ENCODE measurements around the gene PDSS2.

Gene PDSS2

DNA sequence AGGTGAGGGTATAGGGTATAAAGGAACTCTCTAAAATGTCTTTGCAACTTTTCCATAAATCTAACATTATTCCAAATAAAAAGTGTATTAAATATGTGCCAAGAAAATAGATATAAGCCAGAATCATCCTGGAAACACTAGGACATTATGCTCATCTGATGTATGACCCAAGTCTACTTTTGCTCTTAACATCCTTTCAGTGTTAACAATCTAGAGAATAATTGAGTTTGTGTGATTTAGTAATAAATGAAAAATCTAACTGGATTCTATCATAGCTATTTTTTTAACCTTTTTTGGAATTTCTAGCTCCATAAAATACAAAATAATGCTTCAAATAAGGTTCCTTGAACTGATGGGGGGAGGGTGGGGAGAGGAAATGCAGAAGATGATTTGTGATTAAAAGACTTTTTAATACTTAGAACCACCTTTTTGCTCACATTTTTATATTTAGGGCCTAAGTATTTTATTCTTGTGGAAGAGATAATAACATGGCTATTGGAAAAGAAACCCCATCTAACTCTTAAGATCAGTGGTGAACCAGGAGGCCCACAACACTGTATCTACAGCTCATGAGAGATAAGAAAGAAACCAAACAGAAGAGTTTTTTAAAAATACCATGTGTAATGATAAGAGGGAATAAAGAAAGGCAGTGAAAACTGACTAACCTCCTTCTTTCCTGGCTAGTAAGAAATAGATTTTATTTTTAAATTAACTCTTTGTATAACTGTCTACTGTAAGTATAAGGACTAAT lies 68.5 kb downstream of the PDSS2 start:
- Histone ChIP-seq H3K9ac (ENCODE audit: low read length) (no peak overlapping the region), H3K27me3 (ENCODE audit: insufficient read depth, low read length) (no peaks in the 10 kb centered on the region), H3K4me1 (ENCODE audit: insufficient read depth, low read length, severe bottlenecking) (no peaks in the 10 kb centered on the region), H3F3A (ENCODE audit: insufficient read depth, low read length) (no peaks in the 10 kb centered on the region), H3K4me2 (ENCODE audit: low read length) (no peak overlapping the region), H3K79me2 (ENCODE audit: insufficient read depth, low read length) (no peaks in the 10 kb centered on the region), H2AFZ (ENCODE audit: low read length) (no peak overlapping the region), H3K27ac (ENCODE audit: low read depth, low read length, poor library complexity, severe bottlenecking) (no peak overlapping the region), H3K9me3 (ENCODE audit: low read length) (peaks cover 19% of the 10 kb centered on the region), H3K9me2 (ENCODE audit: low read depth, low read length) (no peaks in the 10 kb centered on the region), H3K4me3 (ENCODE audit: low read depth, low read length, poor library complexity, severe bottlenecking) (no peak overlapping the region), H3K36me3 (ENCODE audit: insufficient read depth, low read length) (peaks cover 16% of the 10 kb centered on the region; the same call in 1 of the 2 replicates), H4K20me1 (ENCODE audit: insufficient read depth, low read length) (no peaks in the 10 kb centered on the region)
- TF ChIP-seq, protein P1, sequence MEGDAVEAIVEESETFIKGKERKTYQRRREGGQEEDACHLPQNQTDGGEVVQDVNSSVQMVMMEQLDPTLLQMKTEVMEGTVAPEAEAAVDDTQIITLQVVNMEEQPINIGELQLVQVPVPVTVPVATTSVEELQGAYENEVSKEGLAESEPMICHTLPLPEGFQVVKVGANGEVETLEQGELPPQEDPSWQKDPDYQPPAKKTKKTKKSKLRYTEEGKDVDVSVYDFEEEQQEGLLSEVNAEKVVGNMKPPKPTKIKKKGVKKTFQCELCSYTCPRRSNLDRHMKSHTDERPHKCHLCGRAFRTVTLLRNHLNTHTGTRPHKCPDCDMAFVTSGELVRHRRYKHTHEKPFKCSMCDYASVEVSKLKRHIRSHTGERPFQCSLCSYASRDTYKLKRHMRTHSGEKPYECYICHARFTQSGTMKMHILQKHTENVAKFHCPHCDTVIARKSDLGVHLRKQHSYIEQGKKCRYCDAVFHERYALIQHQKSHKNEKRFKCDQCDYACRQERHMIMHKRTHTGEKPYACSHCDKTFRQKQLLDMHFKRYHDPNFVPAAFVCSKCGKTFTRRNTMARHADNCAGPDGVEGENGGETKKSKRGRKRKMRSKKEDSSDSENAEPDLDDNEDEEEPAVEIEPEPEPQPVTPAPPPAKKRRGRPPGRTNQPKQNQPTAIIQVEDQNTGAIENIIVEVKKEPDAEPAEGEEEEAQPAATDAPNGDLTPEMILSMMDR (IDR thresholded peaks at IDR 0.05; ENCODE audit: low read length): no peak
- TF ChIP-seq EZH2 (IDR thresholded peaks at IDR 0.05; ENCODE audit: borderline replicate concordance, low read length): no peak

DNA sequence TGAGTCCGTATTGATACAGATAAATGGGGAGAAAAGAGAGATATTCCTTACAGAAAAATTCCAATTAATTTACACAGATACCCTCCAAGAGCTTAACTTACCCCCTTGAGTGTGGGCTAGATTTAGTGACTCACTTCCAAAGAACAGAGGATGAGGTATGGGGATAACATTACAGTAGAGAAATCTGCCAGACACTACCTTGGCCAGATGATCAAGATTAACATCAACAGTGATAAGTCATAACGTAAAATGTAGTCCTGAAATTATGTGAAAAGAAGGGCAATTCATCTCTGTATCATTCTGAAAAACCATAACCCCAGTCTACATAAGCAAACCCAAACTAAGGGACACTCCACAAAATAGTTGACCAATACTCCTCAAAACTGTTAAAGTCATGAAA lies 69.3 kb downstream of the PDSS2 start:
- Histone ChIP-seq H4K20me1 (ENCODE audit: insufficient read depth, low read length) (no peaks in the 10 kb centered on the region), H3K36me3 (ENCODE audit: insufficient read depth, low read length) (peaks cover 16% of the 10 kb centered on the region; the same call in 1 of the 2 replicates), H3K27ac (ENCODE audit: low read depth, low read length, poor library complexity, severe bottlenecking) (no peak overlapping the region), H3K9me3 (ENCODE audit: low read length) (peaks cover 14% of the 10 kb centered on the region), H3K9me2 (ENCODE audit: low read depth, low read length) (no peaks in the 10 kb centered on the region), H3K9ac (ENCODE audit: low read length) (no peak overlapping the region), H3K27me3 (ENCODE audit: insufficient read depth, low read length) (no peaks in the 10 kb centered on the region), H3K4me1 (ENCODE audit: insufficient read depth, low read length, severe bottlenecking) (no peaks in the 10 kb centered on the region), H3K4me3 (ENCODE audit: low read depth, low read length, poor library complexity, severe bottlenecking) (no peak overlapping the region), H2AFZ (ENCODE audit: low read length) (no peak overlapping the region), H3F3A (ENCODE audit: insufficient read depth, low read length) (no peaks in the 10 kb centered on the region), H3K79me2 (ENCODE audit: insufficient read depth, low read length) (no peaks in the 10 kb centered on the region), H3K4me2 (ENCODE audit: low read length) (no peak overlapping the region)
- TF ChIP-seq, protein P1 (IDR thresholded peaks at IDR 0.05; ENCODE audit: low read length): no peak
- no peak for TF ChIP-seq EZH2 (IDR thresholded peaks at IDR 0.05; ENCODE audit: borderline replicate concordance, low read length)

DNA sequence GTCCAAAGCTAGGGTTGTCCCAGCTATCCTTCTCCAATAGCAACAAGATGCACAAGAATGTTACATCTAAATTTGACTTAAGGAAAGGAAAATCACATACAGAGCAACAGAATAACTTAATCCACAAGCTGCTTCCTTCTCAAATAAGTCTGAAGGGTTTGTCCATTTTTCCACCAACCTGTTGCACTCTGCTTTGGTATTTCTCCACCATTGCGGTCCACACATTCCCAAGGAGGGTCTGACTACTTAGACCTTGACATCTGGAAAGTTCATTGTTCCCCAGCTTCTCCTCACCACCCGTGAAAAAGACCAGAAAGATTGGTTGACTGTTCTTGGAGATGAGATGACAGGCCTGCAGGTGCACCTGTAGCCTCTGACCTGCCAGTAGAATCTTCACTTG lies 72.5 kb downstream of the PDSS2 start:
- Histone ChIP-seq H3K27ac (ENCODE audit: low read depth, low read length, poor library complexity, severe bottlenecking) (no peak overlapping the region), H3K9me2 (ENCODE audit: low read depth, low read length) (no peaks in the 10 kb centered on the region), H3K36me3 (ENCODE audit: insufficient read depth, low read length) (no peaks in the 10 kb centered on the region), H3F3A (ENCODE audit: insufficient read depth, low read length) (no peaks in the 10 kb centered on the region), H3K4me1 (ENCODE audit: insufficient read depth, low read length, severe bottlenecking) (no peaks in the 10 kb centered on the region), H3K79me2 (ENCODE audit: insufficient read depth, low read length) (no peaks in the 10 kb centered on the region), H3K4me3 (ENCODE audit: low read depth, low read length, poor library complexity, severe bottlenecking) (no peak overlapping the region), H2AFZ (ENCODE audit: low read length) (no peak overlapping the region), H4K20me1 (ENCODE audit: insufficient read depth, low read length) (no peaks in the 10 kb centered on the region), H3K9ac (ENCODE audit: low read length) (no peak overlapping the region), H3K27me3 (ENCODE audit: insufficient read depth, low read length) (no peaks in the 10 kb centered on the region), H3K4me2 (ENCODE audit: low read length) (no peak overlapping the region), H3K9me3 (ENCODE audit: low read length) (no peaks in the 10 kb centered on the region)
- TF ChIP-seq, protein P1 (IDR thresholded peaks at IDR 0.05; ENCODE audit: low read length): no peak
- TF ChIP-seq EZH2 (IDR thresholded peaks at IDR 0.05; ENCODE audit: borderline replicate concordance, low read length): no peak

All from OCI-LY1 (cell line).